NCI-H2196 treated with DMSO at 0.1 percent for 48 hours (cell line): Measurements from ENCODE around the gene PNPLA2.

Experiments used
- DNase-seq: peaks from one replicate; lab custom pipeline; 2025; ENCODE audit not compliant: unreplicated experiment; lab: John Stamatoyannopoulos, UW

PNPLA2 gene

GRCh38 chr11:798093-798713 lies 20.5 kb upstream of the PNPLA2 start, which contains the start of gene SLC25A22:
Gene SLC25A22, minus strand, starts transcription at chr11:798281. Its CDS starts 3,275 bp downstream, at chr11:795006.
- peak; percentile 59 for DNase-seq

- no peak for DNase-seq
Observed at GRCh38 chr11:799641-800316, 18.9 kb upstream of the PNPLA2 start.

GRCh38 chr11:800473-800872 lies 18.2 kb upstream of the PNPLA2 start:
- no peak for DNase-seq

GRCh38 chr11:801097-801780 lies 17.5 kb upstream of the PNPLA2 start:
- DNase-seq = no peak

- no peak for DNase-seq
Observed at GRCh38 chr11:802018-802617, 16.6 kb upstream of the PNPLA2 start.

GRCh38 chr11:802693-803466 lies 15.8 kb upstream of the PNPLA2 start:
- DNase-seq = no peak

- no peak for DNase-seq
Observed at GRCh38 chr11:803467-803742, 15.3 kb upstream of the PNPLA2 start.

- DNase-seq = no peak
Observed at GRCh38 chr11:803770-804598, 14.7 kb upstream of the PNPLA2 start.

GRCh38 chr11:804599-804964 lies 14.1 kb upstream of the PNPLA2 start:
- DNase-seq = no peak

GRCh38 chr11:808427-809286 lies 10.1 kb upstream of the PNPLA2 start:
- DNase-seq = no peak

- peak; percentile 92 for DNase-seq
Observed at GRCh38 chr11:809287-810039, 9.3 kb upstream of the PNPLA2 start, which contains the start of gene RPLP2. Gene RPLP2, plus strand, starts transcription at chr11:809967. Its CDS starts 268 bp downstream, at chr11:810235.

- DNase-seq = no peak
Observed at GRCh38 chr11:810040-810567, 8.6 kb upstream of the PNPLA2 start.

- no peak for DNase-seq
Observed at GRCh38 chr11:811446-812245, 7.1 kb upstream of the PNPLA2 start.

GRCh38 chr11:812390-812789 lies 6.3 kb upstream of the PNPLA2 start:
- no peak for DNase-seq

- DNase-seq = no peak
Observed at GRCh38 chr11:813072-813455, 5.7 kb upstream of the PNPLA2 start.

- DNase-seq = no peak
Observed at GRCh38 chr11:813456-814096, 5.1 kb upstream of the PNPLA2 start.
